ENCODE measurements around the gene KCNH8.

DNA sequence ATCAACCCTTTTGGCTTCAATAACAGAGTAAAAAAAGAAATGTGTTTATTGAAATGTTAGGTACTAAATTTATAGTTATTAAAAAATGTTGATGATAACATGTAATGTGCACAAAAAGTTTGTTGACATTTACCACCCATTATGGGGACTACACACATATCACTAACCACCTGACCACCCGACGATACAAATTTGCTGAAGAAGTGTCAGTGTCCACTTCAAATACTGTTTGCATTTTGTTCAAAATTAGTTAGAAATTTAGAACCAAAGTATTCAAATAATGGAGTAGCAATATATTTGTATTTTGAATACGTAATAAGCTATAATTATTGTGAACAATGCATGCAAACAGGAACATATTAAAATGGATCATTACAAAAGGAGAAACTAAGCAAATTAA, 54.4 kb downstream of the KCNH8 start:
- TF ChIP-seq FOXM1 (IDR thresholded peaks at IDR 0.05; ENCODE audit: borderline replicate concordance, low read depth) (no peak), RAD21 (IDR thresholded peaks at IDR 0.05; ENCODE audit: low read depth) (no peak), TAF1 (IDR thresholded peaks at IDR 0.05; ENCODE audit: low read depth) (no peak), CEBPB (IDR thresholded peaks at IDR 0.05) (no peak), YY1 (IDR thresholded peaks at IDR 0.05; ENCODE audit: low read depth) (no peak), USF1 (IDR thresholded peaks at IDR 0.05) (no peak)
- TF ChIP-seq, protein P1, sequence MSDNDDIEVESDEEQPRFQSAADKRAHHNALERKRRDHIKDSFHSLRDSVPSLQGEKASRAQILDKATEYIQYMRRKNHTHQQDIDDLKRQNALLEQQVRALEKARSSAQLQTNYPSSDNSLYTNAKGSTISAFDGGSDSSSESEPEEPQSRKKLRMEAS (IDR thresholded peaks at IDR 0.05): no peak
